H7 (cell line): ENCODE data around the gene GPR45. TPM values are rescaled to one million over a fixed set of nuclear protein-coding genes. Genes with fewer than 3 reads are reported as not detected.

Source experiments
- DNase-seq: peaks from one replicate; pipeline ENCODE4 v3.0.0; 2012
- H3K27me3 ChIP-seq: 2 replicates; pipeline ENCODE4 v1.6.0; 2011; ENCODE audit warnings: mild to moderate bottlenecking, low read length; ENCODE audit not compliant: control insufficient read depth, insufficient read depth
- H3K36me3 ChIP-seq: replicated peaks from 2 replicates; pipeline ENCODE4 v1.5.1; 2011; ENCODE audit warnings: low read length; ENCODE audit not compliant: control insufficient read depth, insufficient read depth
- H3K4me3 ChIP-seq: 2 replicates; pipeline ENCODE4 v1.5.1; 2011; ENCODE audit warnings: low read depth, mild to moderate bottlenecking, control low read depth, low read length, moderate library complexity; ENCODE audit not compliant: insufficient read depth
- total RNA-seq: library from RNA; depleted of rRNA; stranded (reverse); fragments of >200 nt; shearing (Covaris generic); gene quantifications from 2 replicates; pipeline ENCODE4 v1.2.3, GENCODE V29; 2014; rRNA removed

Gene GPR45
- total RNA-seq, 1 experiment from 2014 or later = not detected

GRCh38 chr2:105271393-105272045 is 30.0 kb downstream of the GPR45 start:
- Histone ChIP-seq H3K36me3 (peaks cover 18% of the 10 kb centered on the region), H3K4me3 (no peak overlapping the region), H3K27me3 (no peaks in the 10 kb centered on the region)
- DNase-seq = no peak

GRCh38 chr2:105272176-105272575 is 30.6 kb downstream of the GPR45 start:
- no peak for DNase-seq
- no peak overlapping the region for H3K4me3 ChIP-seq
- H3K36me3 ChIP-seq = peaks cover 16% of the 10 kb centered on the region
- H3K27me3 ChIP-seq = no peaks in the 10 kb centered on the region

GRCh38 chr2:105274046-105274445 is 32.5 kb downstream of the GPR45 start:
- Histone ChIP-seq H3K27me3 (no peaks in the 10 kb centered on the region), H3K4me3 (no peak overlapping the region), H3K36me3 (peaks cover 11% of the 10 kb centered on the region)
- DNase-seq = no peak

- Histone ChIP-seq H3K4me3 (no peak overlapping the region), H3K36me3 (peaks cover 11% of the 10 kb centered on the region), H3K27me3 (no peaks in the 10 kb centered on the region)
- DNase-seq = peak; percentile 42
These were observed 37.1 kb downstream of the GPR45 start for GRCh38 chr2:105278654-105279053.

- no peaks in the 10 kb centered on the region for H3K27me3 ChIP-seq
- DNase-seq = no peak
- no peak overlapping the region for H3K4me3 ChIP-seq
- peaks cover 11% of the 10 kb centered on the region for H3K36me3 ChIP-seq
These were observed 37.6 kb downstream of the GPR45 start for GRCh38 chr2:105279126-105279525.

GRCh38 chr2:105280281-105280680 is 38.7 kb downstream of the GPR45 start:
- Histone ChIP-seq H3K36me3 (peaks cover 5% of the 10 kb centered on the region), H3K27me3 (no peaks in the 10 kb centered on the region)

GRCh38 chr2:105283532-105283931 is 42.0 kb downstream of the GPR45 start:
- Histone ChIP-seq H3K4me3 (no peak overlapping the region), H3K27me3 (no peaks in the 10 kb centered on the region), H3K36me3 (peaks cover 4% of the 10 kb centered on the region)
- DNase-seq = no peak

More at GRCh38 chr2:105280281-105280680, 38.7 kb downstream of the GPR45 start:
- no peak overlapping the region for H3K4me3 ChIP-seq
- DNase-seq = no peak

GRCh38 chr2:105287692-105288091 is 46.1 kb downstream of the GPR45 start:
- peak; percentile 71 for DNase-seq
- no peak overlapping the region for H3K4me3 ChIP-seq
- no peaks in the 10 kb centered on the region; the same call in 1 of the 2 replicates for H3K36me3 ChIP-seq
- H3K27me3 ChIP-seq = no peaks in the 10 kb centered on the region

GRCh38 chr2:105288133-105288532 is 46.6 kb downstream of the GPR45 start:
- Histone ChIP-seq H3K4me3 (no peak overlapping the region), H3K36me3 (no peaks in the 10 kb centered on the region; the same call in 1 of the 2 replicates), H3K27me3 (no peaks in the 10 kb centered on the region)
- no peak for DNase-seq

GRCh38 chr2:105290981-105291660 is 49.6 kb downstream of the GPR45 start:
- H3K36me3 ChIP-seq = peaks cover 1% of the 10 kb centered on the region; the same call in 1 of the 2 replicates
- H3K27me3 ChIP-seq = no peaks in the 10 kb centered on the region
- no peak for DNase-seq
- no peak overlapping the region for H3K4me3 ChIP-seq

GRCh38 chr2:105291981-105292380 is 50.4 kb downstream of the GPR45 start:
- Histone ChIP-seq H3K36me3 (peaks cover 1% of the 10 kb centered on the region; the same call in 1 of the 2 replicates), H3K27me3 (no peaks in the 10 kb centered on the region), H3K4me3 (no peak overlapping the region)
- DNase-seq = no peak

Other genes with a start within 250 kb of the GPR45 start
- gene MRPS9, start 203.7 kb upstream of the GPR45 start, total RNA-seq = 55.4 and 80.3 TPM in 2 replicates
- gene TGFBRAP1, start 88.0 kb downstream of the GPR45 start, total RNA-seq = 16.4 and 19.5 TPM in 2 replicates
- gene C2orf49, start 95.8 kb downstream of the GPR45 start, total RNA-seq = 8.4 and 11.4 TPM in 2 replicates
- gene FHL2, start 157.3 kb downstream of the GPR45 start, total RNA-seq = 20.0 and 20.4 TPM in 2 replicates